ENCODE data around the gene IRAK3.

Gene IRAK3

GRCh38 chr12:66162701-66163100, 26.3 kb upstream of the IRAK3 start:
- DNase-seq (ENCODE audit: extremely low read depth, low read depth): no peak
- TF ChIP-seq CTCF (IDR thresholded peaks at IDR 0.05; ENCODE audit: low read depth, low read length): no peak

GRCh38 chr12:66163289-66163688, 25.7 kb upstream of the IRAK3 start:
- no peak for DNase-seq (ENCODE audit: extremely low read depth, low read depth)
- no peak for TF ChIP-seq CTCF (IDR thresholded peaks at IDR 0.05; ENCODE audit: low read depth, low read length)

GRCh38 chr12:66164349-66164821, 24.6 kb upstream of the IRAK3 start:
- no peak for TF ChIP-seq CTCF (IDR thresholded peaks at IDR 0.05; ENCODE audit: low read depth, low read length)
- no peak for DNase-seq (ENCODE audit: extremely low read depth, low read depth)

GRCh38 chr12:66165141-66165540, 23.9 kb upstream of the IRAK3 start:
- DNase-seq (ENCODE audit: extremely low read depth, low read depth): no peak
- TF ChIP-seq CTCF (IDR thresholded peaks at IDR 0.05; ENCODE audit: low read depth, low read length): no peak

GRCh38 chr12:66166561-66166960, 22.5 kb upstream of the IRAK3 start:
- no peak for TF ChIP-seq CTCF (IDR thresholded peaks at IDR 0.05; ENCODE audit: low read depth, low read length)
- no peak for DNase-seq (ENCODE audit: extremely low read depth, low read depth)

GRCh38 chr12:66168410-66168809, 20.6 kb upstream of the IRAK3 start:
- no peak for TF ChIP-seq CTCF (IDR thresholded peaks at IDR 0.05; ENCODE audit: low read depth, low read length)
- DNase-seq (ENCODE audit: extremely low read depth, low read depth): no peak

- peak; percentile 82 for DNase-seq (ENCODE audit: extremely low read depth, low read depth)
- peak; percentile 20 for TF ChIP-seq CTCF (IDR thresholded peaks at IDR 0.05; ENCODE audit: low read depth, low read length)
These were observed 19.5 kb upstream of the IRAK3 start, which contains the start of gene TMBIM4 for GRCh38 chr12:66169221-66170170. TMBIM4 (minus strand) TSS chr12:66169996; CDS start chr12:66169951, 45 bp downstream.

All from AG09319 (cell line).